ENCODE results near the gene PLEKHA5.
"Not testable (repeated sequence)": the region's sequence is repeated elsewhere in the genome, so short reads cannot be mapped to it uniquely, and the experiment has no call there.

PLEKHA5 gene

DNA sequence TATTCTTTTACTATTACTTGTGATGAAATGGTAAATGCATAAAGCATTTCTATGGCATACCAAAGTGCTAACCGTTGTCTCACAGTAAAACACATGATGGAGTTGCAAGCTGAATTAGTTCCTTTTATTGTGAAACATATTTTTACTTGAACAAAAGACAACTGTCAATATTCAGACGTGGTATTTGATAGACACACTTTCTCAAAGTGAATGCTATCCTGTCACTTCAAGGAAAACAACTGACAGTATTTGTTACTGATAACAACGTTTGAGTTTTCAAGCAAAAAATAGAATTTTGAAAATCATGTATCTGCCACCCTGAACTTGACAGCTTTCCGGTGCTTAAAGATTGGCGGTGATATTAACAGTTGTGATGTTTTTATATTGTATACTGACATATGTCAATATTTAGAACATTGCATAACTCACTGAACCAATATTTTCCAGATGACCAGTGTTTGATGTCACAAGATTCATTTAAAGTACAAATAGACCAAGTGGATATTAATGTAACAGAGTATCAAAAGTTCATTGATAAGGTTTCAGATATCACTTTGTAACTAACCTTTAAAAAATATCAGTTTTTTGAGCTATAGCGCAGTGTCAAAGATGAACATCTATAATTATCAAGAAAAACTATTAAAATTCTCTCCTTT lies 156.4 kb downstream of the PLEKHA5 start:
- no peak for DNase-seq

DNA sequence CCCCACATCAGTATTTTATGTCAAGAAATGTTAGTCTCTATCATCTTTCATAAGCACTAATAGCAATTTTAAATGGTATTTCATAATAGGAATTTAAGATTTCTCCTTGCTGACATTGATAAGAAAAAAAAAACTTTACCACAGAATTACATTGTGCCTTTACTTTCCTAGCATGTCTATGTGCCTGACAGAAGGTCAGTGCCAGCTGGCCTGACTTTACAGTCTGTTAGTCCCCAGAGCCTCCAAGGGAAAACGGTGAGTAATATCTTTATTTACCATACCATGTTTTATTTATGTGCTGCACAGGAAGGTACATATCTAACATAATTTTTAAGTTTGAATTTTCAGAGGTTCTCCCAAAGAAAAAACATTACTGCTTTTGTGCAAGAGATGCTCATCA lies 157.8 kb downstream of the PLEKHA5 start:
- no peak for DNase-seq

DNA sequence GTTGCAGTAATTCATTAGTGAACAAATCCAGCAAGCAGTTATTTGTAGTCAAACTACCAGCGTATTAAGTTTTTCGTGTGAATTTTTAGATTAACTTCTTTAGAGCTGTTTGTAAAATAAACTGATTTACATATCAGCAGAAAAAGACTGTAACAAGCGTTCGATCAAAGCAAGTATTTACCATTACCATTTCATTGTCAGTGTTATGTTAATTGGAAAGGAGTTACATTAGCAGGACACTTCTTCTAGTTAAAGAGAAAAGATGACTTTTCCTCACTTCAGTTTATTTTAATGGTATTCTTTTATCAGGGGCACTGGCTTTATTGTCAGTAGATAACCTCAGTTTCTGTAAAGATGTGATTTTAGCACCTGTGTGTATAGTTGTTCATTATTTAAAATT lies 158.6 kb downstream of the PLEKHA5 start:
- no peak for DNase-seq

DNA sequence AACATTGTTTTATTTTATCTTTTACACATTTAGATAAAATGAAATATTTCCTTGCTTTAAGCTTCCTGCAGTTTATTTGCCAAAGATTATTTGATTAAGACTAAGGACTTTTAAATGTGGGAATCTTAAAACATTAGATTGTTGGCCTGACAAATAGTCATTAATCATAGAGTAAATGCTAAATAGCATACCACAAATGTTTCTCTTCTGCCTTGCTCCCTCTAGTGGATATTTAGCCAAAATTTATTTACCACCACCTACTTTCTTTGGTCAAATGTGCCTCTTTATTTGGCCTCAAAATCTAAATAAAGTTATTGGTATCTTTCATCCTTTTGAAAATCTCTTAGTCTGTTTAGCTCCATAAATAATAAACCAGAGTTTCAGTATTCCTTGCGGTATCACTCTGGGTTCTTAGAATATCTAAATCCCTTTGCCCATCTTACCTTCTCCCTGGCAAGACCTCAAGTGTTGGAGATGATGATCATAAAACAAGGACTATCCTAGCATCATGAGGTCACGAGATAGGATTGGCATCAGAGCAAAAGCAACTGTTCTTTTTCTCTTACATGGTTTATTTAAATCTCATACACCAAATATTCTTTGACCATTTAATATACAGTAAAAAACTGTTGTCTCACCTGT lies 159.2 kb downstream of the PLEKHA5 start:
- DNase-seq: no peak

DNA sequence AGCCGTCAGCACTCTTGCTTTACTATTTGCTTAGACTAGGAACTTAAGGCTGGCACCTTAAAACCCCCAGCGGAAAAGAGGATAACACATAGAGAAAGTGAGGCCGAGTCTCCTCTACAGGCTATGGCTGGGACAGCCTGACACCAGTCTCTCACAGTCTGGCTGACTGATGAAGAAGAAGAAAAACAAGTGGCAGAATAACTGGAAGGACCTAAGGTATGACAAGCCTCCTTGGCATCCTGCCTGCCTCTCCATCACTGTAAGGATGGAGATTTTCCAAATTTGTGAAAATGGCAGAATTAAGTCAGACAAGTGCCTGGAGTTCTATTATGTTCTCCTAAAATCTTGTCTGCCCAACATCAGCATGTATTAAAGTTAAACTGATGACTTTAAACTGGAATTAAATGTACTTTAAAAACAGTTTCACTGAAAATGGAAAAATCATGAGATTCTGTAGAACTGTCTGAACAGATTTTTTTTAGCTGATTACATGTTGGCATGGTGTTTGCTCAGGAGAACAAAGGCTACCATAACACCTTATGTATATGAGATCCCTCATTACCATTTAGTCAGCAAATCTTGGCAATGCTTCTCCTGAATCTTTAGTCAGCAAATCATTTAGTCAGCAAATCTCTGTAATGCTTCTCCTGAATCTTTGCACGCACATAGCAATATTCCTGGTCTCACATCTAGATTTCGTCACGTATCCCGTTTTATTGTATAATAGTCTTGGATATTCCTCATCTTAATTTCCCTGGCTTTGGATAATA lies 169.5 kb downstream of the PLEKHA5 start:
- DNase-seq: no peak

DNA sequence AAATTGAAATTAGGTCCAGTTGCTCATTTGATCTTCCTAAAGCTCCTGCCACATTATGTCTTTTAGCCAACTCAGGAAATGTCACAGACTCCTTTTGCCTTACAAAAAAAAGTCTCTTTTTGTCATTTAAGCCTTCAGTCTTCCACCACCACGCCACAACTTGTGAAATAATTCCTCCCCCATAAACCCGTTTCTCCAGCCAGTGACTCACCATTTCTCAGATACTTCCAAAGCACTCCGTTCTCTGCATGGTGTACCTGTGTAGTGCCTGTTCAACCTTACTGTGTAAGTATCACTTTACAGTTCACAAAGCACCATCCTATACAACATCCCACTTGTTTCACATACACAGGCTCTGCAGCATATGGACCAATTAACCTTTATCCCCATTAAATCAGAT lies 170.2 kb downstream of the PLEKHA5 start:
- DNase-seq: no peak

DNA sequence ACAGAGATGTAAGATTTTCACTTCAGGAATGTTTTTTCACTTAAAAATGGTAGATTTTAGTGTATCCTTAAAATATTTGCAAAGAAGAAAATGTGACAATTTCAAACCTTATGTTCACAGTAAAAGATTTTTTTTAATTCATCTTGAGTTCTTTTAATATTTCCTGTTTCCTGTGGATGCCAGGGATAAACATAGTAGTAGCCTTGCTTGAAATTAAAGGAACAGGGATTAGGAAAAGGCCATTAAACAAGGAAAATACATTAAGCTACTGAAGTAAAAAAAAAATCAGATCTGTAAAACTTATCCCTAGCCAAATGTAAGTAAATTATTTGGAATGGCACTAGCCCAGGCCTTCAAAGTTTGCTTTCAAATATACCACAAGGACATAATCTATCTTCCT lies 171.7 kb downstream of the PLEKHA5 start:
- no peak for DNase-seq

DNA sequence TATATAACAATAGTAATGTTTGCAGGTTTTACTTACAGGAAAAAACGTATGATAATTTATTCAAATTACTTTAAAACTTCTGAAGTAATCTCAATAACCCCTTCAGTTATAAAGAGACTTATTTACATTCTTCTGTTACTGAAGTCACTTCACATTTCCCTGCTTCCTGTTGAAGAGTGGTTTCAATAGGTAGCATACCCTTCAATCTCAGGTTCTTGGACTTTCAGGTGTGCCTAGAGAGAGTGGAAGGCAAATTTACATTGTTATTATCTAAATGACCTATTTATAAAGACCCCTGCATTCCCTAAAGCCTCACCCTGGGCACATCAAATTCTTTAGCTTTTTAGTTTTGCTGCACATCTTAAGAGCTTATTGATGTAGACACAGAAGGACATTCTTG lies 172.2 kb downstream of the PLEKHA5 start:
- no peak for DNase-seq

DNA sequence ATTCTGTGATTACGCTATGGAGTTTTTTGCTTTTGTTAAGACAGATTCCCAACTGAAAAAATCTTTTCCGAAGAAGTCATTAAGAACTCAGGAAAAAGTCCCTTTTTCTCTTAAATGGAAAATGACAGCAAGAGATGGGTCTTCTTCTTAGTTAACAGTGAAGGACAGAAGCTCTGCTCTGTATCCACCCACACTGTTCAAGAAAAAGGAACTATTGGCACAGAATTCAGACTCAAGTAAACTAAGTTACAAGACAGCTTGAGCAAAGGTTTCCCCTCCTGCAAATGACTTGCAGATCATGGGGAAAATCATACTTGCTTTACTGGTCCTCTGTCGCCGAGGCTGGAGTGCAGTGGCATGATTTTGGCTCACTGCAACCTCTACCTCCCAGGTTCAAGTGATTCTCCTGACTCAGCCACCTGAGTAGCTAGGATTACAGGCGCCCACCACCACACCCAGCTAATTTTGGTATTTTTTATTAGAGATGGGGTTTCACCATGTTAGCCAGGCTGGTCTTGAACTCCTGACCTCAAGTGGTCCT lies 172.6 kb downstream of the PLEKHA5 start:
- no peak for DNase-seq

DNA sequence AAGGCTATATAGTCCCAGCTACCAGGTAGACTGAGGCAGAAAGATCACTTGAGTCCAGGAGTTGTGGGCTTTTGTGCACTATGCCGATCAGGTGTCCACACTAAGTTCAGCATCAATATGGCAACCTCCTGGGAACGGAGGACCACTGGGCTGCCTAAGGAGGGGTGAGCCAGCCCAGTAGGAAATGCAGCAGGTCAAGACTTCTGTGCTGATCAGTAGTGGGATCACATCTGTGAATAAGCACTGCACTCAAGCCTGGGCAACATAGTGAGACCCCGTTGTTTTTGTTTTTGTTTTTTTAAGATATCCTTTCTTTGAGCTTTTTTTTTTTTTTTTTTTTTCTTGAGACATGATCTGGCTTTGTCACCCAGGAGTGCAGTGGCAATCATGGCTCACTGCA lies 174.0 kb downstream of the PLEKHA5 start:
- no peak for DNase-seq

DNA sequence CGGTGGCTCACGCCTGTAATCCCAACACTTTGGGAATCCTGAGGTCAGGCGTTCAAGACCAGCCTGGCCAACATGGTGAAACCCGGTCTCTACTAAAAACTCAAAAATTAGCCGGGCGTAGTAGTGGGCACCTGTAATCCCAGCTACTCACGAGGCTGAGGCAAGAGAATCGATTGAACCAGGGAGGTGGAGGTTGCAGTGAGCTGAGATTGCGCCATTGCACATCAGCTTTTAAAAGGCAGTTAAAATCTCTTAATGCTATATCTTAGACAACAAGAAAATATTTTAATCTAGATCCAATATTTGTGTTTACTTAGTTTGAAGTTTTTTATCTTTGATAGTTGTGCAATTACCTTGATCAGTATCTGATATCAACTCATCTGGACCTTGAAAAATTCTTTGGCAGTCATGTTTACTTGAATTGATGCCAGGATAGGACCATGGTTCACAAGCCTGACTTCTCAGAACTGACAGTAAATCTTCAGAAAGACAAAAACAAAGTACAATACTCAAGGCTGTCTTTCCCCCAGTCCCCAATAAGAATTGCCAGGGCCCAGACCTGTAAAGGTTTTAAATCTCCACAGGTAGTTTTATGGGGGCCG lies 174.7 kb downstream of the PLEKHA5 start:
- no peak for DNase-seq

DNA sequence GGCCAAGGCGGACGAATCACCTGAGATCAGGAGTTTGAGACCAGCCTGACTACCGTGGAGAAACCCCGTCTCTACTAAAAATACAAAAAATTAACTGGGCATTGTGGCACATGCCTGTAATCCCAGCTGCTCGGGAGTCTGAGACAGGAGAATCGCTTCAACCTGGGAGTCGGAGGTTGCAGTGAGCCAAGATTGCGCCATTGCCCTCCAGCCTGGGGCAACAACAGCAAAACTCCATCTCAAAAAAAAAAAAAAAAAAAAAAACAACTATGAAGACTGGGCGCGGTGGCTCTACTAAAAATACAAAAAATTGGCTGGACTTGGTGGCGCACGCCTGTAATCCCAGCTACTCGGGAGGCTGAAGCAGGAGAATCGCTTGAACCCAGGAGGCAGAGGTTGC lies 176.1 kb downstream of the PLEKHA5 start:
- DNase-seq: not testable (repeated sequence)

DNA sequence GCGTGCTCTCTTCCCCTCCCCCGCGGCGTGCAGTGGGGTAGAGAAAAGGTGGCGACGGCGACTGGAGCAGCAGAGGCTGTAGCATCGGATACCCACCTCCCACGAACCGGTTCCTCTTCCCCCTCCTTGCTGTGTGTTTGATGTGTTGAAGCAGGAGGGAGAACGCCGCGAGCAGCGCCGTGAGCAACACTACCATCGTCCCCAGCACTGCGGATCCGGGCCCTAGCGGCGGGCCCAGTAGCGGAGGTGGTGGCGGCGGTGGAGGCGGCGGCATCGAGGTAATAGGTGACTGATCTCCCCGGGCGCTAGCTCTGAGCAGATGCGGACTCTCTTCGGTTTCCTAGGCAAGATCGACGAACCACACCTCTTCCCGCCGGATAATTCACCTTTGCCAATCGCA lies 176.8 kb downstream of the PLEKHA5 start:
- DNase-seq: no peak

DNA sequence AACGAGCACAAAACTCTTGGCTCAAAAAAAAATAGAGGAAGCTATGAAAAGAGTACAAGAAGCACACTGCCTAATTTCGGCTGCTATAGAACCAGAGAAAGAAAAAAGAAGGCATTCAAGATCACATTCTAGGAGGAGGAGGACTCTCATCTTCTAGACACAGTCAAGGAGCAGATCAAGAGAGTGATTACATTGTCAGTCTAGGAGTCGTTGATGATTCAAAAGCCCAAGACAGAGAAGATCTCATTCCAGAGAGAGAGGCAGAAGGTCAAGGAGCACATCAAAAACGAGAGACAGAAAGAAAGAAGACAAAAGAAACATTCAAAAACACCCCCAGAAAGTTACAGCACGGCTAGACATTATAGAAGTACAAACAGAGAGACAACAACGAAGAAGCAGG lies 177.9 kb downstream of the PLEKHA5 start:
- no peak for DNase-seq

DNA sequence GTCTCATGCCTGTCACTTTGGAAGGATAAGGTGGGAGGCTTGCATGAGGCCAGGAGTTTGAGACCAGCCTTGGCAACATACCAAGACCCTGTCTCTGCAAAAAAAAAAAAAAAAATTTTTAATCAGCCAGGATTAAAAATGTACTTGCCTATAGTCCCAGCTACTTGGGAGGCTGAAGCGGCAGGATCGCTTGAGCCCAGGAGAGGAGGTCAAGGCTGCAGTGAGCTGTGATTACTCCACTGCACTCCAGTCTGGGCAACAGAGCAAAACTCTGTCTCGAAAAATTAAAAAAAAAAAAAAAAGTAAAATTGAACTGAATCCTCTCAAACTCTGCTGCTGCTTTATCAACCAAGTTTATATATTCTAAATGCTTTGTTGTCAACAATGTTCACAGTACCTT lies 181.6 kb downstream of the PLEKHA5 start:
- no peak for DNase-seq

DNA sequence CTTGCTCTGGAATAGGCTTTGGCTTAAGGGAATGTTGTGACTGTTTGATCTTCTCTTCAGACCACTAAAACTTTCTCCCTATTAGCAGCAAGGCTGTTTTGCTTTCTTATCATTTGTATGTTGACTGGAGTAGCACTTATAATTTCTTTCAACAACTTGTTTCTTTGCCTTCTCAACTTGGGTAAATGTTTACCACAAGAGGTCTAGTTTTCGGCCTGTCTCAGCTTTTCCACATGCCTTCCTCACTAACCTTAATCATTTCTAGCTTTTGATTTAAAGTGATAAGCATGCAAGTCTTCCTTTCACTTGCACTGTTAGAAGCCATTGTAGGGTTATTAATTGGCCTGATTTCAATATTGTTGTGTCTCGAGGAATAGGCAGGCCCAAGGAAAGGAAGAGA lies 183.1 kb downstream of the PLEKHA5 start:
- no peak for DNase-seq

DNA sequence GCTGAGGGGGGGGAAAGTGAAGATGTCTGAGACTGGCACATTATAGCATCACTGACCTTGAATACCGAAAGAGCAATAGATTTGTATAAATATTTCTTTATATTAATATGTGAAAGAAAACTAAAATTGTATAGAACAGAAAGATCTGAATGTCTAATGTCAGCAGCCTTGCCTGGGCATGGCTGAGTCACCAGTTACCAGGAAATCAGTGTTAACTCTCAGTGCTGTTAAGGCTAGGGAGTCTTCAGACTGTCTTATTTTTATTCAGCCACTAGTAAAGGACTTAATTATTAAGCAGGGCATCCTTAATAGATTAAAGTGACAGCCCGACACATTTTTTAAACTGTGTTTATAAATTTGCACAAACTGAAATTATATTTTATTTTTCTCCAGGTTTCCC lies 186.9 kb downstream of the PLEKHA5 start:
- DNase-seq: no peak

DNA sequence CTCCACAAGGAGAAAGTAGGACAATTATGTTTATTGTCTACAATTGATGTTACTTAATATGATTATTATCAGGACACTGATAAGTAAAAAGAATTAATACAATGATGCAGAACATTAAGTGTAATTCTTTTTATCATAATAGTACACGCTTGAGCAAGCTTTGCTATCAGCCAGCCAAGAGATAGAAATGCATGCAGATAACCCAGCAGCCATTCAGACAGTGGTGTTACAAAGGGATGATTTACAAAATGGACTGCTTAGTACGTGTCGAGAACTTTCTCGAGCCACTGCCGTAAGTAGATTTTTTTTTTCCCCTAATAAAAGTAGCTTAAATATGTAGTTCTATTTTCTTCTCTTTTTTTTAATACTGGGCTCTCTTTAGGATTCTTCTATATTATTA lies 192.8 kb downstream of the PLEKHA5 start:
- DNase-seq: no peak

DNA sequence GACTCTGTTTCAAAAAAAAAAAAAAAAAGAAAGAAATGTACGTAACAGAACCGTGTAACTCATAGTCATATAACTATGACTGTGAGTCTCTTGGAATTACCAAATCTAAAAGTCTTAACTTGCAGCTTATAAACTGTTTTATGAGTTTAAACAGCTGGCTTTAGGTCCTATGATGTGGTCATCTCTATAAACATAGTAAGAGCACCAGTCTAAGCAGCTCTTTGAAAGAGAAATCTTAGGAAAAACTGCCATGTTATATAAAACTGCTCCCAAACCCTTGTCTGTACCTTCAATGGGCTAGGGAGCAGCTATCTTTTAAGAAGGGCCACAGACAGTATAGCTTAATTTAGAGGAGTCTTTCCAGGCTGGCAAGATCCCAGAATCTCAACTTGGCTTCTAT lies 194.3 kb downstream of the PLEKHA5 start:
- no peak for DNase-seq

DNA sequence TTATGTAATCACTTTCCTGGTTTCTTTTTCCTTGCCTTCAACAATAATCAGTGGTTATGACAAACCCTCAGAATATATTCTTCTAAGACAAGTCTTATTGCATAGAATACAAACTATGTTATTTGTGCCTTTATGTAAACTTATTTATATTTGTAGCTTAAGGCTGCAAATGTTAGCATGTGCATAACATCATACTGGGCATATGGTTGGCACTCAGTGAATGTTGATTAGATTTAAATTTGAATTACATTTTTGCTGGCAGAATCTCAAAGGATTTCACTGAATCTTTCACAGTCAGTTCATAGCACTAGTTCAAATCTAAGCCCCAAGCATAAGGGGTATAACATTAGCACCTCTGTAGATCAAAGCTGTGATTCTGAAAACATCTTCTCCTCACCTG lies 196.6 kb downstream of the PLEKHA5 start:
- DNase-seq: no peak

DNA sequence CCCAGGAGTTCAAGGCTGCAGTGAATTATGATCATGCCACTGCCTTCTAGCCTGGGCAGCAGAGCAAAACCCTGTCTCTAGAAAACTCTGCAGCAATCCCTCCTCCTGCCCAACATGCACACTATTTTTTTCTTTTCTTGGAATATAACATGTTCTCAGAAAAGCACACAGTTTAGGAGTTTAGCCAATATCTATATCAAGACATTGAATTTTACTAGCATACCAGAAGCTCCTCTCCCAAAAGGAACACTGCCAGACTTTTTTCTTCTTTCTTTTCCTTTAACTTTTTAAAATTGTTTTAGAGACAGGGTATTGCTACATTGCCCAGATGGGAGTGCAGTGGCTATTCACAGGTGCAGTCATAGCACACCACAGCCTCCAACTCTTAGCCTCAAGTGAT lies 202.7 kb downstream of the PLEKHA5 start:
- no peak for DNase-seq

DNA sequence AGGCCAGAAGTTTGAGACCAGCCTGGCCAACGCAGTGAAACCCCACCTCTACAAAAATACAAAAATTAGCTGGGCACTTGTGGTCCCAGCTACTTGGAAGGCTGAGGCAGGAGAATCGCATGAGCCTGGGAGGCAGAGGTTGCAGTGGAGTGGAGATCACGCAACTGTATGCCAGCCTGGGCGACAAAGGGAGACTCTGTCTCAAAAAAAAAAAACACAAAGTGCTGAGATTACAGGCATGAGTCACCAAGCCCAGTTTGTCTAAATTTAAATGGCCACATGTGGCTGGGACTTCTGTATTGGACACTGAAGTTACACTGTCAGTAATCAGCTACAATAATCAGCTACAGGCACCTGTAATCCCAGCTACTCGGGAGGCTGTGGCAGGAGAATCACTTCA lies 208.9 kb downstream of the PLEKHA5 start:
- no peak for DNase-seq

DNA sequence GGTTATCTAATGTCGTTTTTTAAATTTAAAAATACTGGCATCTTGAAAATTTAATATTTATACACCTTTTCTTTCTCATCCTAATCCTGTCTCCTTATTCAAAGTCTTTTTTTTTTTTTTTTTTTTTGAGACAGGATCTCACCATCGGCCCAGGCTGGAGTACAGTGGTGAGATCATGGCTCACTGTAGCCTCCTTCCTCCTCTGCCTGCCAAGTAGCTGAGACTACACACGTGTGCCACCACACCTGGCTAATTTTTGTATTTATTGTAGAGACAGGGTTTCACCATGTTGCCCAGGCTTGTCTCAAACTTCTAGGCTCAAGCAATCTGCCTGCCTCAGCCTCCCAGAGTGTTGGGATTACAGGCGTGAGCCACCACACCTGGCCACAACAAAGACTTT lies 221.3 kb downstream of the PLEKHA5 start:
- not testable (repeated sequence) for DNase-seq

DNA sequence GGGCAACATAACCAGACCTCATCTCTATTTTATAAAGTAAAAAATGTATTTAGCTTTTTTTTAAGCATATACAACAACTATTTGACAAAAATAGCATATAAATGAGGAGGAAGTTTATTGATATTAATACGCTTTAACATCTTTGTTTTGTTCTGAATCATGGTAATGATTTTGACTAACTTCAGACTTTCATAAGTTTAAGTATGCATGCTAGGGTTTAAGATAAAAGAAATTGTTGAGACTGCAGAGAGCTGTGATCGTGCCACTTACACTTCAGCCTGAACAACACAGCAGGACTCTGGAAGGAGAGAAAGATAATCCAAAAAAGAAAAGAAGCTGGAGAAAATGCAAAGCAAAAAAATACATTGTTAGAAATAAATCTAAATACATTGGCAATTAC lies 221.8 kb downstream of the PLEKHA5 start:
- DNase-seq: no peak
